ENCODE data around the gene DDC. TPM values are rescaled to one million over a fixed set of nuclear protein-coding genes. Genes with fewer than 3 reads are reported as not detected.

DDC gene
- total RNA-seq, 1 donor from 2014 or later: 1.4 TPM

- TF ChIP-seq CTCF (conservative IDR thresholded peaks at IDR 0.05; ENCODE audit: low read depth, low read length): no peak
- no peak overlapping the region for H3K4me3 ChIP-seq (ENCODE audit: low read depth, low read length)
- DNase-seq (ENCODE audit: low read depth): no peak
Observed at GRCh38 chr7:50409856-50410745, 155.1 kb downstream of the DDC start.

Other genes with a start within 250 kb of the DDC start
- 14.4 and 32.7 TPM in 2 replicates for gene FIGNL1, start 115.1 kb downstream of the DDC start, total RNA-seq
- gene GRB10, start 217.5 kb upstream of the DDC start, total RNA-seq: 33.4 and 46.7 TPM in 2 replicates

All from epithelial cell of proximal tubule (primary cell).